Osteocyte (in vitro differentiated cells): ENCODE results near the gene ROR2. TPM values are rescaled to one million over a fixed set of nuclear protein-coding genes. Genes with fewer than 3 reads are reported as not detected.

ENCODE experiments used
- DNase-seq: peaks from one replicate; pipeline ENCODE4 v3.0.0; 2021; ENCODE audit warnings: mixed read lengths; ENCODE audit not compliant: unreplicated experiment; ENCODE audit errors: extremely low spot score
- H3K27ac Mint-ChIP-seq: one replicate; pipeline ENCODE4 v1.8.0; 2021; ENCODE audit warnings: mild to moderate bottlenecking, mixed read lengths; ENCODE audit not compliant: unreplicated experiment
- H3K27me3 Mint-ChIP-seq: one replicate; pipeline ENCODE4 v1.8.0; 2021; ENCODE audit warnings: mixed read lengths; ENCODE audit not compliant: unreplicated experiment
- H3K36me3 Mint-ChIP-seq: one replicate; pipeline ENCODE4 v1.8.0; 2021; ENCODE audit warnings: mixed read lengths; ENCODE audit not compliant: unreplicated experiment
- H3K4me1 Mint-ChIP-seq: one replicate; pipeline ENCODE4 v1.8.0; 2021; ENCODE audit warnings: mixed read lengths; ENCODE audit not compliant: unreplicated experiment
- H3K4me3 Mint-ChIP-seq: one replicate; pipeline ENCODE4 v1.8.0; 2021; ENCODE audit warnings: mild to moderate bottlenecking, moderate library complexity, mixed read lengths; ENCODE audit not compliant: unreplicated experiment
- H3K9me3 Mint-ChIP-seq: one replicate; pipeline ENCODE4 v1.8.0; 2021; ENCODE audit warnings: mixed read lengths; ENCODE audit not compliant: unreplicated experiment
- CTCF ChIP-seq: fragments of 200-600 bp; sonication (generic); IDR thresholded peaks from 2 replicates; pipeline ENCODE4 v1.5.0; 2021; ENCODE audit warnings: antibody characterized with exemption, mild to moderate bottlenecking, moderate library complexity
- total RNA-seq: library from RNA; stranded (reverse); gene quantifications from 2 replicates; pipeline ENCODE4 v1.2.1, GENCODE V29; 2021

ROR2 gene
- total RNA-seq, 1 donor from 2014 or later = 48.2 TPM

DNA sequence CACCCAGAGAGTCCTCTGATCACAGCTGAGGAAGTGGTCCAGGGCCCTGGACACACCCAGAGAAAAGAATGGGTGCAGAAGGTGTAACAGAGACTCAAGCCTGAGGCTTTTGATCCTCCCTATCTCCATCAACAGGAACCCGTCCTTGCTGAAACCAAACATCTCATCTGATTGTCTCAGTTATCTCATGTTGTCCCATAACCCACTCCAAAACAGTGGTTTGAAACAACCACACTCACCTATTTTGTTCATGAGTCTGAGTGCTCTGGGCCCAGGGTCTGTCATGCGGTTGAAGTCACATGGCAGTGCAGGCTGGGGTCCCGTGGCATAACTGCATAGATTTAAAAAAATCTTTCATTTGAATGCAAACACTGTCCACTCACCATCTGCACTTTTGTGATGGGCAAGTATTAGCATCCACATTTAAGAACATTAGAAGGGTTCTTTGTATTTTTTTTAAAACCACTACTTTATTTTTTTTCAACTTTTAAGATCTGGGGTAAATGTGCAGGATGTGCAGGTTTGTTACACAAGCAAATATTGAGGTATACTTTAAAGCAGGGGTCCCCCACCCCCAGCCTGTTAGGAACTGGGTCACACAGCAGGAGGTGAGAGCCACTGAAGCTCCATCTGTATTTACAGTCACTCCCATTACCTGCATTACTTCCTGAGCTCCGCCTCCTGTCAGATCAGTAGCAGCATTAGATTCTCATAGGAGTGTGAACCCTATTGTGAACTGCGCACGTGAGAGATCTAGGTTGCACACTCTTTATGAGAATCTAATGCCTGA, 255.8 kb downstream of the ROR2 start:
- H3K4me3 Mint-ChIP-seq = no peak overlapping the region
- no peak for TF ChIP-seq CTCF
- H3K27me3 Mint-ChIP-seq = no peaks in the 10 kb centered on the region
- H3K9me3 Mint-ChIP-seq = no peaks in the 10 kb centered on the region
- no peak overlapping the region for H3K27ac Mint-ChIP-seq
- peaks cover 4% of the 10 kb centered on the region for H3K4me1 Mint-ChIP-seq
- H3K36me3 Mint-ChIP-seq = no peaks in the 10 kb centered on the region
- DNase-seq = no peak

DNA sequence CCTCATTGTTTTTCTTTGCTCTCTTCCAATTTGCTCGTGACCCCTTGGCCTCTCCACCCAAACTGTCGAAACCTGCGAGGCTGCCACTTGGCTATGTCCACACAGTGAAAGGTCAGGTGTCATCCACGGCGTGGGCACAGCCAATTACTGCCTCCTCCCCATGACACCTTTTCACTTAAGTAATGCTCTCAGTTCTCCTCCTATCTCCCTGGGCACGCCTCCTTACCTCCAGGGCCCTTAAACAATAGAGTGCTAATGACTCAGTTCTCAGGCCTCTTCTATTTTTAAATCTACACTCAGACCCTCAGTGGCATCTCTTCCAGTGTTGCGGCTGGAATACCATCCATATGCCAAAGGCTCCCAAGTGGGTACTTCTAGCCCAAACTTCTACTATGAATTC, 256.8 kb downstream of the ROR2 start:
- H3K36me3 Mint-ChIP-seq = no peaks in the 10 kb centered on the region
- H3K9me3 Mint-ChIP-seq = no peaks in the 10 kb centered on the region
- H3K27ac Mint-ChIP-seq = no peak overlapping the region
- no peaks in the 10 kb centered on the region for H3K27me3 Mint-ChIP-seq
- no peak for DNase-seq
- no peak for TF ChIP-seq CTCF
- H3K4me3 Mint-ChIP-seq = no peak overlapping the region
- peaks cover 4% of the 10 kb centered on the region for H3K4me1 Mint-ChIP-seq

GRCh38 chr9:91690540-91691249, 259.3 kb downstream of the ROR2 start:
- DNase-seq = no peak
- no peak overlapping the region for H3K4me3 Mint-ChIP-seq
- H3K4me1 Mint-ChIP-seq = no peaks in the 10 kb centered on the region
- no peaks in the 10 kb centered on the region for H3K9me3 Mint-ChIP-seq
- no peaks in the 10 kb centered on the region for H3K36me3 Mint-ChIP-seq
- no peak overlapping the region for H3K27ac Mint-ChIP-seq
- H3K27me3 Mint-ChIP-seq = no peaks in the 10 kb centered on the region
- TF ChIP-seq CTCF = no peak

GRCh38 chr9:91689006-91689405, 261.0 kb downstream of the ROR2 start:
- peak; percentile 81 for DNase-seq
- H3K27ac Mint-ChIP-seq = no peak overlapping the region
- no peaks in the 10 kb centered on the region for H3K9me3 Mint-ChIP-seq
- no peaks in the 10 kb centered on the region for H3K36me3 Mint-ChIP-seq
- H3K4me1 Mint-ChIP-seq = no peaks in the 10 kb centered on the region
- H3K4me3 Mint-ChIP-seq = no peak overlapping the region
- no peak for TF ChIP-seq CTCF
- H3K27me3 Mint-ChIP-seq = no peaks in the 10 kb centered on the region

- Mint-ChIP-seq H3K9me3 (no peaks in the 10 kb centered on the region), H3K27me3 (no peaks in the 10 kb centered on the region), H3K4me3 (no peak overlapping the region), H3K36me3 (no peaks in the 10 kb centered on the region), H3K27ac (no peak overlapping the region), H3K4me1 (peaks cover 6% of the 10 kb centered on the region)
- DNase-seq = no peak
- no peak for TF ChIP-seq CTCF
These were observed 266.8 kb downstream of the ROR2 start for GRCh38 chr9:91683269-91683668.
